ENCODE data around the gene OPRD1.

GRCh38 chr1:28796352-28797211 is 15.4 kb upstream of the OPRD1 start:
- TF ChIP-seq CTCF (IDR thresholded peaks at IDR 0.05), result no peak
- no peak for TF ChIP-seq EP300 (IDR thresholded peaks at IDR 0.05)

Data from esophagus muscularis mucosa (tissue), 3 donors.